HEK293 (cell line): ENCODE results near the gene VAV2.

Experiments used
- BCL11B ChIP-seq: fragments of 450-650 bp; formaldehyde crosslinking; IDR thresholded peaks from 2 replicates; pipeline ENCODE4 v1.5.1; 2016; ENCODE audit warnings: low read depth, missing biosample characterization, missing genetic modification characterization
- SCRT2 ChIP-seq: fragments of 450-650 bp; formaldehyde crosslinking; IDR thresholded peaks from 2 replicates; pipeline ENCODE4 v1.5.1; 2016; ENCODE audit warnings: missing biosample characterization, missing genetic modification characterization
- SETDB1 ChIP-seq: IDR thresholded peaks from one replicate; pipeline ENCODE4 v1.6.1; 2017; ENCODE audit warnings: mild to moderate bottlenecking, low read length, moderate library complexity, mixed read lengths; ENCODE audit not compliant: insufficient read length
- SP2 ChIP-seq: fragments of 450-650 bp; formaldehyde crosslinking; IDR thresholded peaks from 2 replicates; pipeline ENCODE4 v1.5.1; 2016; ENCODE audit warnings: missing biosample characterization, missing genetic modification characterization
- ZNF132 ChIP-seq: fragments of 450-650 bp; formaldehyde crosslinking; IDR thresholded peaks from 2 replicates; pipeline ENCODE4 v1.5.1; 2017; ENCODE audit warnings: missing biosample characterization, missing genetic modification characterization, borderline replicate concordance
- ZNF138 ChIP-seq: fragments of 450-650 bp; formaldehyde crosslinking; IDR thresholded peaks from 2 replicates; pipeline ENCODE4 v1.5.1; 2016; ENCODE audit warnings: missing biosample characterization, missing genetic modification characterization, borderline replicate concordance
- ZNF140 ChIP-seq: fragments of 450-650 bp; formaldehyde crosslinking; IDR thresholded peaks from 2 replicates; pipeline ENCODE4 v1.5.1; 2016; ENCODE audit warnings: missing biosample characterization, missing genetic modification characterization
- ZNF214 ChIP-seq: fragments of 450-650 bp; formaldehyde crosslinking; IDR thresholded peaks from 2 replicates; pipeline ENCODE4 v1.5.1; 2017; ENCODE audit warnings: missing biosample characterization, mild to moderate bottlenecking, missing genetic modification characterization, borderline replicate concordance
- ZNF223 ChIP-seq: fragments of 450-650 bp; formaldehyde crosslinking; IDR thresholded peaks from 2 replicates; pipeline ENCODE4 v1.5.1; 2016; ENCODE audit warnings: missing biosample characterization, missing genetic modification characterization
- ZNF561 ChIP-seq: fragments of 450-650 bp; IDR thresholded peaks from 2 replicates; pipeline ENCODE4 v1.5.1; 2018; ENCODE audit warnings: missing biosample characterization, missing genetic modification characterization, borderline replicate concordance
- ZNF621 ChIP-seq: fragments of 450-650 bp; formaldehyde crosslinking; IDR thresholded peaks from 2 replicates; pipeline ENCODE4 v1.5.1; 2017; ENCODE audit warnings: missing biosample characterization, missing genetic modification characterization
- ZNF830 ChIP-seq: fragments of 450-650 bp; IDR thresholded peaks from 2 replicates; pipeline ENCODE4 v1.5.0; 2018; ENCODE audit warnings: missing biosample characterization, missing genetic modification characterization, low read depth, mild to moderate bottlenecking, moderate library complexity
- TF ChIP-seq, protein P1 (sequence below): fragments of 450-650 bp; formaldehyde crosslinking; IDR thresholded peaks from 2 replicates; pipeline ENCODE4 v1.5.1; 2016; ENCODE audit warnings: missing biosample characterization, missing genetic modification characterization
- TF ChIP-seq, protein P2 (sequence below): fragments of 450-650 bp; formaldehyde crosslinking; IDR thresholded peaks from 2 replicates; pipeline ENCODE4 v1.5.1; 2016; ENCODE audit warnings: missing biosample characterization, missing genetic modification characterization, borderline replicate concordance

DNA sequence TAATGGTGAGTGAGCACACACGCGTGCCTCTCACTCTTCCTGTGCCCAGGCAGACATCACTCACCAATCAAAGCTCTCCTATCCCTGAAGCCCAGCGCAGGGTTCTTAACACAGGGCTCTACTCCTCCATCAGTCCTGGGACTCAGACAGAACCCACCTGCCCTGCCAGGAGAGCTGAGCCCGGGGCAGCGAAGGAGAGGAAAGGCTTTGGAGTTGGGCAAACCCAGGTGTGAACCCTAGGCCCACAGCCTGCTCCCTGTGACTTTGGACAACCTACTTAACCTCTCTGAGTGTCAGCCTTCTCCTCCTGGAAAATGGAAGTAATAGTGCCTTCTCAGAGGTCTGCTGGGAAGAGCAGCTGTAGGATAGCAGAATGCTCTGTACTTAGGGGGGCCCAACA, 155.3 kb downstream of the VAV2 start:
- TF ChIP-seq ZNF138 (tag by site-specific recombination): no peak
- TF ChIP-seq, protein P1, sequence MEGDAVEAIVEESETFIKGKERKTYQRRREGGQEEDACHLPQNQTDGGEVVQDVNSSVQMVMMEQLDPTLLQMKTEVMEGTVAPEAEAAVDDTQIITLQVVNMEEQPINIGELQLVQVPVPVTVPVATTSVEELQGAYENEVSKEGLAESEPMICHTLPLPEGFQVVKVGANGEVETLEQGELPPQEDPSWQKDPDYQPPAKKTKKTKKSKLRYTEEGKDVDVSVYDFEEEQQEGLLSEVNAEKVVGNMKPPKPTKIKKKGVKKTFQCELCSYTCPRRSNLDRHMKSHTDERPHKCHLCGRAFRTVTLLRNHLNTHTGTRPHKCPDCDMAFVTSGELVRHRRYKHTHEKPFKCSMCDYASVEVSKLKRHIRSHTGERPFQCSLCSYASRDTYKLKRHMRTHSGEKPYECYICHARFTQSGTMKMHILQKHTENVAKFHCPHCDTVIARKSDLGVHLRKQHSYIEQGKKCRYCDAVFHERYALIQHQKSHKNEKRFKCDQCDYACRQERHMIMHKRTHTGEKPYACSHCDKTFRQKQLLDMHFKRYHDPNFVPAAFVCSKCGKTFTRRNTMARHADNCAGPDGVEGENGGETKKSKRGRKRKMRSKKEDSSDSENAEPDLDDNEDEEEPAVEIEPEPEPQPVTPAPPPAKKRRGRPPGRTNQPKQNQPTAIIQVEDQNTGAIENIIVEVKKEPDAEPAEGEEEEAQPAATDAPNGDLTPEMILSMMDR (tag by site-specific recombination): no peak
- TF ChIP-seq ZNF621 (tag by site-specific recombination): no peak
- TF ChIP-seq, protein P2, sequence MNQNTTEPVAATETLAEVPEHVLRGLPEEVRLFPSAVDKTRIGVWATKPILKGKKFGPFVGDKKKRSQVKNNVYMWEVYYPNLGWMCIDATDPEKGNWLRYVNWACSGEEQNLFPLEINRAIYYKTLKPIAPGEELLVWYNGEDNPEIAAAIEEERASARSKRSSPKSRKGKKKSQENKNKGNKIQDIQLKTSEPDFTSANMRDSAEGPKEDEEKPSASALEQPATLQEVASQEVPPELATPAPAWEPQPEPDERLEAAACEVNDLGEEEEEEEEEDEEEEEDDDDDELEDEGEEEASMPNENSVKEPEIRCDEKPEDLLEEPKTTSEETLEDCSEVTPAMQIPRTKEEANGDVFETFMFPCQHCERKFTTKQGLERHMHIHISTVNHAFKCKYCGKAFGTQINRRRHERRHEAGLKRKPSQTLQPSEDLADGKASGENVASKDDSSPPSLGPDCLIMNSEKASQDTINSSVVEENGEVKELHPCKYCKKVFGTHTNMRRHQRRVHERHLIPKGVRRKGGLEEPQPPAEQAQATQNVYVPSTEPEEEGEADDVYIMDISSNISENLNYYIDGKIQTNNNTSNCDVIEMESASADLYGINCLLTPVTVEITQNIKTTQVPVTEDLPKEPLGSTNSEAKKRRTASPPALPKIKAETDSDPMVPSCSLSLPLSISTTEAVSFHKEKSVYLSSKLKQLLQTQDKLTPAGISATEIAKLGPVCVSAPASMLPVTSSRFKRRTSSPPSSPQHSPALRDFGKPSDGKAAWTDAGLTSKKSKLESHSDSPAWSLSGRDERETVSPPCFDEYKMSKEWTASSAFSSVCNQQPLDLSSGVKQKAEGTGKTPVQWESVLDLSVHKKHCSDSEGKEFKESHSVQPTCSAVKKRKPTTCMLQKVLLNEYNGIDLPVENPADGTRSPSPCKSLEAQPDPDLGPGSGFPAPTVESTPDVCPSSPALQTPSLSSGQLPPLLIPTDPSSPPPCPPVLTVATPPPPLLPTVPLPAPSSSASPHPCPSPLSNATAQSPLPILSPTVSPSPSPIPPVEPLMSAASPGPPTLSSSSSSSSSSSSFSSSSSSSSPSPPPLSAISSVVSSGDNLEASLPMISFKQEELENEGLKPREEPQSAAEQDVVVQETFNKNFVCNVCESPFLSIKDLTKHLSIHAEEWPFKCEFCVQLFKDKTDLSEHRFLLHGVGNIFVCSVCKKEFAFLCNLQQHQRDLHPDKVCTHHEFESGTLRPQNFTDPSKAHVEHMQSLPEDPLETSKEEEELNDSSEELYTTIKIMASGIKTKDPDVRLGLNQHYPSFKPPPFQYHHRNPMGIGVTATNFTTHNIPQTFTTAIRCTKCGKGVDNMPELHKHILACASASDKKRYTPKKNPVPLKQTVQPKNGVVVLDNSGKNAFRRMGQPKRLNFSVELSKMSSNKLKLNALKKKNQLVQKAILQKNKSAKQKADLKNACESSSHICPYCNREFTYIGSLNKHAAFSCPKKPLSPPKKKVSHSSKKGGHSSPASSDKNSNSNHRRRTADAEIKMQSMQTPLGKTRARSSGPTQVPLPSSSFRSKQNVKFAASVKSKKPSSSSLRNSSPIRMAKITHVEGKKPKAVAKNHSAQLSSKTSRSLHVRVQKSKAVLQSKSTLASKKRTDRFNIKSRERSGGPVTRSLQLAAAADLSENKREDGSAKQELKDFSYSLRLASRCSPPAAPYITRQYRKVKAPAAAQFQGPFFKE (tag by site-specific recombination): no peak
- no peak for TF ChIP-seq ZNF223 (tag by site-specific recombination)
- TF ChIP-seq ZNF140 (tag by site-specific recombination): no peak
- no peak for TF ChIP-seq BCL11B (tag by site-specific recombination)
- no peak for TF ChIP-seq ZNF561
- no peak for TF ChIP-seq ZNF830
- TF ChIP-seq ZNF132: no peak
- no peak for TF ChIP-seq SETDB1
- no peak for TF ChIP-seq ZNF214 (tag by site-specific recombination)
- no peak for TF ChIP-seq SCRT2 (tag by site-specific recombination)
- TF ChIP-seq SP2 (tag by site-specific recombination): no peak
